ENCODE data around the gene IL17RD. TPM values are rescaled to one million over a fixed set of nuclear protein-coding genes. Genes with fewer than 3 reads are reported as not detected.
A peak's percentile ranks its signal among the peaks of the same experiment; 100 is the strongest.

Gene IL17RD
- polyA plus RNA-seq, 1 of the 3 experiments (the other 2 are of a cell fraction): 2.4 TPM

DNA sequence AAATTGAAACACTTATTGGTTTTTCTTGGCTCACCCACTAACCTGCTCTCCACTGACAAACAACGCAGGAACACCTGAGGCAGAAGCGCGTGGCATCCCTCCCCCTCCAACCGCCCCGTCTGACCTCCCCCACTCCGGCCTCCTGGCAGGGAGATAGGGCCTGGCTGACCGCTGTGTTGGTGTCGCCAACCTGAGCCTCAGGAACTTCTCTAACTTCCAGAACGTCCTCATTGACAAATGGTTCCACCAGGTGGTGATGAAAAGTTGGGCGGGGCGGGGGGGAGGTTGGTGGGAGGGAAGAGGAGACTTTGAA, 22.8 kb downstream of the IL17RD start:
- WGBS (ENCODE audit: low lambda C conversion rate): 87% methylated on average over 11 of the region's 11 CpGs
- CTCF ChIA-PET: interaction anchor here (1.0 to 3.3 kb wide), 7 partner anchors 12 to 55 kb away, joined by 3 to 11 read pairs (median 6); no protein-coding TSS in a partner anchor

DNA sequence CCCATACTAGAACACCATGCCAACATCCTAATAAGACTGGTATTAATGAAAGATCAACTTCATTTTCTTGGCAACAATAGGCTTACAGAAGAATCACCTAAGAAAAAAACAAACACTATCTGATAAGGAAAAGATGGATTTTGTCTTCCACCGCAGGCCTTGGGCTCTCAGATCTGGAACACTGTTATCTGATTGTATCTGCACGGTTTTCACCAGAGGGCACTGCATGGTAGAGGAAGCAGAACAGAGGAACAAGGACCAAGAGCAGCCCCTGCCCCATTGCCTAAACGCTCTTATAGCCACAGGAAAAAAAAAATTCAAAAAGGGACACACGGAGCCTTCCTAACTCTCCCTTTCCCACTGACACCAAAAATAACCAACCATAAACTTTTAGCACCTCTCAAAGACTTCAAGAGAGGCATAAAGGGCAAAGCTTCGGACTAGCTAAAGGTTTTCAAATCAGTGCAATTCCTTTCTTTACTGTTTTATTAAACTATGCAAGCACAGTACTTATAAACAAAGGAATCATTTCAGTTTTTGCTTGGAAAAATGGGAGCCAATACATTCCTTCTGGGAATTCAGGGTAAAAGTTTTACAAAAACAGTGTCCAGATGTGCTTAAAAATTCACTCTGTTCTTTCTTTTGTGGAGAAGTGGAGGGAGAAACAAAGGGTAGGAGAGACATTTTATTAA, 23.3 kb downstream of the IL17RD start:
- POLR2A ChIA-PET: interaction anchor here (1.5 to 1.8 kb wide), 2 partner anchors 14 to 15 kb away, joined by 3 to 9 read pairs; no protein-coding TSS in a partner anchor
- CTCF ChIA-PET: interaction anchor here (0.7 to 3.3 kb wide), 8 partner anchors 11 to 55 kb away, joined by 3 to 11 read pairs (median 6); no protein-coding TSS in a partner anchor

More for the DNA sequence above, 22.8 kb downstream of the IL17RD start:
- peak overlapping the region in 1 of 2 experiments; percentile 95; a peak in 2 of 4 replicates for H3K27ac ChIP-seq (ENCODE audit: low read depth in 2 of 2, low read length in 1 of 2)
- no peaks in the 10 kb centered on the region for H3K9me2 ChIP-seq
- TF ChIP-seq FOXJ3 (CRISPR knock-in tag; IDR thresholded peaks at IDR 0.05) (no peak), RFX5 (IDR thresholded peaks at IDR 0.05; ENCODE audit: low read length) (no peak), POLR2AphosphoS5 (IDR thresholded peaks at IDR 0.05; ENCODE audit: low read depth, low read length) (no peak), EZH2phosphoT487 (IDR thresholded peaks at IDR 0.05; ENCODE audit: borderline replicate concordance, low read depth) (no peak), FOXM1 (IDR thresholded peaks at IDR 0.05; ENCODE audit: low read depth) (no peak), YY1 (IDR thresholded peaks at IDR 0.05; ENCODE audit: low read depth) (no peak)
- H3K9me3 ChIP-seq: no peaks in the 10 kb centered on the region
- no peak for DNase-seq
- H2AFZ ChIP-seq (ENCODE audit: low read depth): no peak overlapping the region
- H3K36me3 ChIP-seq (replicated peaks in 1 of 2; ENCODE audit: control insufficient read depth in 1 of 2, insufficient read depth in 2 of 2, low read length in 1 of 2): no peaks in the 10 kb centered on the region
- POLR2A ChIA-PET: interaction anchor here (1.8 kb wide), 1 partner anchor 15 kb away, joined by 3 read pairs; no protein-coding TSS in a partner anchor
- H3F3A ChIP-seq (replicated peaks; ENCODE audit: insufficient read depth): no peaks in the 10 kb centered on the region
- no peaks in the 10 kb centered on the region for H3K79me2 ChIP-seq (ENCODE audit: insufficient read depth)
- no peaks in the 10 kb centered on the region for H4K20me1 ChIP-seq (ENCODE audit: insufficient read depth)
- H3K4me3 ChIP-seq (ENCODE audit: low read depth in 2 of 2, low read length in 1 of 2): no peak overlapping the region
- no peak overlapping the region for H3K9ac ChIP-seq
- H3K4me1 ChIP-seq (ENCODE audit: control insufficient read depth in 1 of 2, insufficient read depth in 2 of 2, low read depth in 1 of 2, low read length in 1 of 2): peaks cover 0 to 52% of the 10 kb centered on the region in 2 experiments; a peak in 2 of 4 replicates
- no peaks in the 10 kb centered on the region for H3K27me3 ChIP-seq (ENCODE audit: insufficient read depth)
- H3K4me2 ChIP-seq: no peak overlapping the region

More for the DNA sequence above, 23.3 kb downstream of the IL17RD start:
- no peaks in the 10 kb centered on the region for H4K20me1 ChIP-seq (ENCODE audit: insufficient read depth)
- H3K4me3 ChIP-seq (ENCODE audit: low read depth in 2 of 2, low read length in 1 of 2): no peak overlapping the region
- no peak overlapping the region for H3K4me2 ChIP-seq
- H3K9ac ChIP-seq: no peak overlapping the region
- H3K9me3 ChIP-seq: no peaks in the 10 kb centered on the region
- WGBS (ENCODE audit: low lambda C conversion rate): 49% methylated on average over 5 of the region's 5 CpGs
- H3K27me3 ChIP-seq (ENCODE audit: insufficient read depth): no peaks in the 10 kb centered on the region
- no peaks in the 10 kb centered on the region for H3F3A ChIP-seq (replicated peaks; ENCODE audit: insufficient read depth)
- H3K27ac ChIP-seq (ENCODE audit: low read depth in 2 of 2, low read length in 1 of 2): peak overlapping the region in 1 of 2 experiments; percentile 95; a peak in 2 of 4 replicates
- TF ChIP-seq TCF12 (IDR thresholded peaks at IDR 0.05): peak; percentile 37
- peak; percentile 37; the same call in 1 of the 2 replicates for TF ChIP-seq RFX5 (IDR thresholded peaks at IDR 0.05; ENCODE audit: low read length)
- peak; percentile 98 for TF ChIP-seq GATA2 (CRISPR knock-in tag; IDR thresholded peaks at IDR 0.05)
- TF ChIP-seq CHD2 (IDR thresholded peaks at IDR 0.05; ENCODE audit: low read length, partially characterized antibody): peak; percentile 62
- peak; percentile 8 to 96; a peak in 2 of 4 replicates for TF ChIP-seq EP300 (IDR thresholded peaks at IDR 0.05; ENCODE audit: borderline replicate concordance in 1 of 2, low read depth in 1 of 2, low read length in 1 of 2)
- TF ChIP-seq, protein P1, sequence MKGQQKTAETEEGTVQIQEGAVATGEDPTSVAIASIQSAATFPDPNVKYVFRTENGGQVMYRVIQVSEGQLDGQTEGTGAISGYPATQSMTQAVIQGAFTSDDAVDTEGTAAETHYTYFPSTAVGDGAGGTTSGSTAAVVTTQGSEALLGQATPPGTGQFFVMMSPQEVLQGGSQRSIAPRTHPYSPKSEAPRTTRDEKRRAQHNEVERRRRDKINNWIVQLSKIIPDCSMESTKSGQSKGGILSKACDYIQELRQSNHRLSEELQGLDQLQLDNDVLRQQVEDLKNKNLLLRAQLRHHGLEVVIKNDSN (IDR thresholded peaks at IDR 0.05; ENCODE audit: borderline replicate concordance, low read depth): no peak
- TF ChIP-seq GABPA (IDR thresholded peaks at IDR 0.05; ENCODE audit: low read depth): no peak
- peak; percentile 36; the same call in 1 of the 2 replicates for TF ChIP-seq FOXJ3 (CRISPR knock-in tag; IDR thresholded peaks at IDR 0.05)
- TF ChIP-seq TAF1 (IDR thresholded peaks at IDR 0.05; ENCODE audit: borderline replicate concordance, low read depth, low read length): no peak
- peak; percentile 59 for TF ChIP-seq RAD21 (IDR thresholded peaks at IDR 0.05; ENCODE audit: low read length)
- peak; percentile 72 for TF ChIP-seq MXI1 (IDR thresholded peaks at IDR 0.05; ENCODE audit: low read depth, low read length)
- TF ChIP-seq SMC3 (IDR thresholded peaks at IDR 0.05; ENCODE audit: low read depth, low read length): peak; percentile 34; the same call in 1 of the 2 replicates
- peak; percentile 88 for TF ChIP-seq RCOR1 (IDR thresholded peaks at IDR 0.05; ENCODE audit: low read length)
- TF ChIP-seq NRF1 (IDR thresholded peaks at IDR 0.05; ENCODE audit: low read depth, low read length): no peak
- H2AFZ ChIP-seq (ENCODE audit: low read depth): no peak overlapping the region
- no peaks in the 10 kb centered on the region for H3K79me2 ChIP-seq (ENCODE audit: insufficient read depth)
- no peaks in the 10 kb centered on the region for H3K36me3 ChIP-seq (replicated peaks in 1 of 2; ENCODE audit: control insufficient read depth in 1 of 2, insufficient read depth in 2 of 2, low read length in 1 of 2)
- peaks cover 0 to 56% of the 10 kb centered on the region in 2 experiments; a peak in 2 of 4 replicates for H3K4me1 ChIP-seq (ENCODE audit: control insufficient read depth in 1 of 2, insufficient read depth in 2 of 2, low read depth in 1 of 2, low read length in 1 of 2)
- H3K9me2 ChIP-seq: no peaks in the 10 kb centered on the region
- DNase-seq: peak; percentile 79

Measured in SK-N-SH (cell line).